GM13977 (cell line): Measurements from ENCODE around the gene RNF11.

ENCODE experiments used
- DNase-seq: peaks from one replicate; pipeline ENCODE4 v3.0.0; 2012; ENCODE audit warnings: low spot score
- in situ Hi-C: fragments of 300-500 bp; cut with MboI; formaldehyde crosslinking; loops from one replicate; pipeline ENCODE4 v1.12.0; 2022; ENCODE audit warnings: low sequenced_read_pairs, low pct_unique_long_range_greater_than_20kb, mixed read lengths, inconsistent platforms; ENCODE audit not compliant: unreplicated experiment
- TF ChIP-seq, protein P1 (sequence below): IDR thresholded peaks from 2 replicates; pipeline ENCODE4 v1.5.1; 2012; ENCODE audit warnings: mild to moderate bottlenecking, control low read depth; ENCODE audit not compliant: insufficient read depth; ENCODE audit errors: extremely low read depth, missing control alignments

Gene RNF11

DNA sequence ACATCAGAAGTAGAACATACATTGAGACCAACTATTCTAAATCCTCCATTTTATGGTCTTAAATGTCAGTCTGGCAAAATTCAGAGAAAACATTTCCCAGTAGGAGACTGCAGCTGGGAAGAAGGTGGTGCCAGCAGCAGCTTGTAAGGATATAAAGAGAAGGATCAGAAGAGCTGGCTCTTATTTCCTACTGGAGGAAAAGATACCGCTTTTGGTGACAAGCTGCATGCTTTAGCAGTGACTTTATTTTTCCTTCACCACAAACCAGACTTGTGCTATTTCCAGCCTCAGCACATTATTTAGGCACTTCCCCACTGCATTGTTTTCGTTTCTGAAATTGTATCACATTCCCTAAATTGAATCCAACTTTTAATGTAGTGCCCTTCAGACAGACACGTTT is 28.4 kb downstream of the RNF11 start:
- DNase-seq = no peak
- TF ChIP-seq, protein P1, sequence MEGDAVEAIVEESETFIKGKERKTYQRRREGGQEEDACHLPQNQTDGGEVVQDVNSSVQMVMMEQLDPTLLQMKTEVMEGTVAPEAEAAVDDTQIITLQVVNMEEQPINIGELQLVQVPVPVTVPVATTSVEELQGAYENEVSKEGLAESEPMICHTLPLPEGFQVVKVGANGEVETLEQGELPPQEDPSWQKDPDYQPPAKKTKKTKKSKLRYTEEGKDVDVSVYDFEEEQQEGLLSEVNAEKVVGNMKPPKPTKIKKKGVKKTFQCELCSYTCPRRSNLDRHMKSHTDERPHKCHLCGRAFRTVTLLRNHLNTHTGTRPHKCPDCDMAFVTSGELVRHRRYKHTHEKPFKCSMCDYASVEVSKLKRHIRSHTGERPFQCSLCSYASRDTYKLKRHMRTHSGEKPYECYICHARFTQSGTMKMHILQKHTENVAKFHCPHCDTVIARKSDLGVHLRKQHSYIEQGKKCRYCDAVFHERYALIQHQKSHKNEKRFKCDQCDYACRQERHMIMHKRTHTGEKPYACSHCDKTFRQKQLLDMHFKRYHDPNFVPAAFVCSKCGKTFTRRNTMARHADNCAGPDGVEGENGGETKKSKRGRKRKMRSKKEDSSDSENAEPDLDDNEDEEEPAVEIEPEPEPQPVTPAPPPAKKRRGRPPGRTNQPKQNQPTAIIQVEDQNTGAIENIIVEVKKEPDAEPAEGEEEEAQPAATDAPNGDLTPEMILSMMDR = no peak
- in situ Hi-C loops = no loop called here

DNA sequence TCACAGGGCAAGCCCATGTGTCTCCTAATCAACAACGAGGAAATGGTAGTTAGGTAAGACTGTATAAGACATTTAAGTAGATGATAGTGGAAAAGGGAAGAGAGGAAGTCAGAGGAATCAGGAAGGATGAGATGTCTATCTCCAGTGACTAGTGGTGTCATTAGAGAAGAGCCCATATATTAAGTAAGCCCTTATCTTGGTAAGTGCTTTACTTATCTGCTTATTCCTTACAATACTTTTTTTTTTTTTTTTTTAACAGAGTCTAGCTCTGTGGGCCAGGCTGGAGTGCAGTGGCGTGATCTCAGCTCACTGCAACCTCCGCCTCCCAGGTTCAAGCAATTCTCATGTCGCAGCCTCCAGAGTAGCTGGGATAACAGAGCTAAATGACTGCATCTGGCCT is 29.5 kb downstream of the RNF11 start:
- in situ Hi-C loops = no loop called here
- no peak for DNase-seq
- TF ChIP-seq, protein P1 = no peak

DNA sequence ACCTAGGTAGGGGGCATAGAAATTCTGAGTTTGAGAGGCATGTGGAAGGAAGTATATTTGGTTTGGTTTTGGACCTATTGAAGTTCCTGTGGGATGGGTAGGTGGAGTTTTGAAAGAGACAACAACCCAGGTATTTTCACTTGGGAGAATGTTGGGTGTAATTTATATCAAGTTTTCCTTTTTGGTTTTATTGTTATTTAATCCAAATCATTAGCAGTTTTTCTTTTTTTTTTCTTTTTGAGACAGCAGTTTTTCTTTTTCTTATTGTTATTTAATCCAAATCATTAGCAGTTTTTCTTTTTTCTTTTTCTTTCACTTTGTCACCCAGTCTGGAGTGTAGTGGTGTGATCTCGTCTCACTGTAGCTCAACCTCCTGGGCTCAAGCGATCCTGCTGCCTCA is 30.1 kb downstream of the RNF11 start:
- no peak for DNase-seq
- in situ Hi-C loops = no loop called here
- TF ChIP-seq, protein P1 = no peak

DNA sequence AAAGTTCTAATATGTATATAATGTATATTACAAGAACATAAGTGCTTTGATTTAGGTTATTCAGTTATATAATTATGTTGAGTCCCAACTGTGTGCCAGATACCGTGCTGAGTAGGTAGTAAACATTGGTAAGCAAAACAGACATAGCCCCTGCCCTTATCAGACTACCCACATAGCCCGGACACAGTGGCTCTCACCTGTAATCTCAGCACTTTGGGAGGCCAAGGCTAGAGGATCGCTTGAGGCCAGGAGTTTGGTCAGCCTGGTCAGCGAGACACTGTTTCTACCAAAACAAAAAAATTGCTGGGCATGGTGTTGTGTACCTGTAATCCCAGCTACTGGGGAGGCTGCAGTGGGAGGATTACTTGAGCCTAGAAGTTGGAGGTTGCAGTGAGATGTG is 30.7 kb downstream of the RNF11 start:
- TF ChIP-seq, protein P1 = no peak

DNA sequence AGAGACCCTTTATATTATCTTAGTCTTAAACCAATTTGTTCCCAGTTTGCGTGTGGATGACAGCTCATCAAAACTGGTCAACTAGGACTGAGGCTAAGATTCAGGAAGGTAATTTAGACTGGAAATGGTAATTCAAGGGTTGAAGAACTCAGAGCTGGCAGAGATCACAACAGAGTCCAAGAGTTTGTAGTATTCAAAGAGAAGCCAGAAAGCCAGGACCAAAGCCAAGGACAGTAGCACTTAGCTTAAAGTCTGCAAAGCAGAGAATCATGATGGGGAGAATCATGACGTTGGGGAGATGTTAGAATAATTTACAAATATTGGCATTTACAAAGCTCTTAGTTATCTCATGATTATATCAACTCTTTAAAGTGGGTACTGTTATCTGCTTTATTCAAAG is 32.6 kb downstream of the RNF11 start:
- TF ChIP-seq, protein P1 = no peak
- in situ Hi-C loops = no loop called here

More for the DNA sequence above, 30.7 kb downstream of the RNF11 start:
- in situ Hi-C loops = no loop called here
- no peak for DNase-seq

DNA sequence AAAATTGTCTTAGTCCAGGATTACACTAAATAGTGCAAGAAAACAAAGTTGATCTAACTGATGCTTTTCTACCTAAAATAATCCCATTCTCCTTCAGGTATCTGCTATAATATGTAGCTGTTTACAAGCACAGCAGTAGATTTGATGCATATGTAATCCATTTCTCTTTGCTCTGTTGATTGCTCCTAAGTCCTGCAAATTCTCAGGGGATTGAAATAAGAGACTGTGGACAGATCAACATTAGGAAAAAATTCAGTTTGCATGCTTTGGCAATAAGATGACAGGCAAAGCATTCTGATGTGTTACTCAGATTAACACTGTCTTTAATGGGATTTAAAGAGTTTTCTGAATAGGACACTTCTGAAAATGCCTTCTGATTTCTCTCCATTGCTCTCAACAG is 34.7 kb downstream of the RNF11 start:
- DNase-seq = no peak
- TF ChIP-seq, protein P1 = no peak
- in situ Hi-C loops = no loop called here

More for the DNA sequence above, 32.6 kb downstream of the RNF11 start:
- DNase-seq = no peak

DNA sequence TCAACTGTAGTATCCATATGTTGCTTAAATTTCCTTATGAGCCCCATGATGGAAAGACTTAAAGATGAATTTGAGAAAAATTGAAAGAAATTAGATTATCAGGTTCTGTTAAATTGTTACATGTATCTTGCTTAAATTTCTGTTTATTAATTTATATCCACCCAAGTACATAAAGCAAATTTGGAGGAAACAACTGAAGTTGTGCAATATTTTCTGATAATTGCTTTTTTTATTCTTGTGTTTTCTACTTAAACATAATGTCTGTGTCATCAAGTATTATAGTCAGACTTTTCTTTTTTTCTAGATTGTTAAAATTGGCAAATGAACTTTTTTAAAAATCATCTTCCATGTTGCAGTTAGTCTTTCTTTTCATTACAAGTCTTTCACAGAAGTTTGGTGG is 36.8 kb downstream of the RNF11 start:
- DNase-seq = no peak
- TF ChIP-seq, protein P1 = no peak
- in situ Hi-C loops = no loop called here
